Ishikawa (cell line): ENCODE measurements around the gene CEACAM8.

Source experiments
- FOXM1 ChIP-seq: IDR thresholded peaks from 2 replicates; pipeline ENCODE4 v1.6.1; 2012; ENCODE audit warnings: low read depth, borderline replicate concordance
- MAX ChIP-seq: IDR thresholded peaks from 2 replicates; pipeline ENCODE4 v1.6.1; 2012
- NFIC ChIP-seq: IDR thresholded peaks from 2 replicates; pipeline ENCODE4 v1.6.1; 2012
- ZBTB7A ChIP-seq: IDR thresholded peaks from 2 replicates; pipeline ENCODE4 v1.6.1; 2012; ENCODE audit warnings: low read depth

GRCh38 chr19:42552086-42553065, 42.3 kb downstream of the CEACAM8 start:
- TF ChIP-seq ZBTB7A (no peak), FOXM1 (no peak), MAX (no peak), NFIC (no peak)
